IMR-90 (cell line): ENCODE measurements around the gene ZC2HC1C.

Experiments used
- CHD1 ChIP-seq: IDR thresholded peaks from 2 replicates; pipeline ENCODE4 v1.6.1; 2012; ENCODE audit warnings: low read depth, low read length, improper control_type of control experiment
- CTCF ChIP-seq: conservative IDR thresholded peaks from 2 replicates; pipeline ENCODE4 v1.5.1; 2012; ENCODE audit warnings: mild to moderate bottlenecking, low read depth, low read length, improper control_type of control experiment
- ELK1 ChIP-seq: fragments of 150-350 bp; IDR thresholded peaks from 2 replicates; pipeline ENCODE4 v1.6.1; 2016; ENCODE audit warnings: low read depth, mild to moderate bottlenecking, low read length, moderate library complexity, borderline replicate concordance
- MXI1 ChIP-seq: IDR thresholded peaks from 2 replicates; pipeline ENCODE4 v1.6.1; 2012; ENCODE audit warnings: low read depth, mild to moderate bottlenecking, low read length, moderate library complexity, borderline replicate concordance
- POLR2A ChIP-seq: IDR thresholded peaks from 2 replicates; pipeline ENCODE4 v1.6.1; 2012; ENCODE audit warnings: mild to moderate bottlenecking, low read depth, low read length
- RCOR1 ChIP-seq: IDR thresholded peaks from 2 replicates; pipeline ENCODE4 v1.6.1; 2012; ENCODE audit warnings: mild to moderate bottlenecking, low read length, improper control_type of control experiment; ENCODE audit not compliant: insufficient replicate concordance

GRCh38 chr14:75113932-75114539, 44.6 kb downstream of the ZC2HC1C start:
- TF ChIP-seq CTCF: no peak
- TF ChIP-seq RCOR1: no peak
- no peak for TF ChIP-seq POLR2A
- TF ChIP-seq CHD1: no peak
- TF ChIP-seq ELK1: no peak
- TF ChIP-seq MXI1: no peak
